ENCODE results near the gene GNG8. TPM values are rescaled to one million over a fixed set of nuclear protein-coding genes. Genes with fewer than 3 reads are reported as not detected.

Gene GNG8
- total and polyA plus RNA-seq, 9 of the 15 experiments (the other 6 are each of a cell fraction or from before 2014, with no cell fraction given) = 1.3 TPM; not detected in 8

GRCh38 chr19:46661020-46661731, 25.2 kb upstream of the GNG8 start, which contains the start of gene DACT3 (continued):
- peak; percentile 63; the same call in 1 of the 2 replicates for TF ChIP-seq CLOCK (CRISPR knock-in tag; IDR thresholded peaks at IDR 0.05; ENCODE audit: borderline replicate concordance)
- no peak for TF ChIP-seq MIER1 (IDR thresholded peaks at IDR 0.05; ENCODE audit: low read depth)
- no peak for TF ChIP-seq FOXP4 (CRISPR knock-in tag; IDR thresholded peaks at IDR 0.05; ENCODE audit: borderline replicate concordance)
- peak; percentile 56 for TF ChIP-seq MEIS2 (IDR thresholded peaks at IDR 0.05; ENCODE audit: partially characterized antibody)
- TF ChIP-seq ESRRA (IDR thresholded peaks at IDR 0.05; ENCODE audit: borderline replicate concordance, low read depth) = no peak
- peak in 1 of 2 experiments; percentile 45; a peak in 1 of 4 replicates for TF ChIP-seq HDAC1 (IDR thresholded peaks at IDR 0.05)
- TF ChIP-seq POLR2G (IDR thresholded peaks at IDR 0.05; ENCODE audit: low read depth, low read length) = peak; percentile 43; the same call in 1 of the 2 replicates
- TF ChIP-seq ATF7 (IDR thresholded peaks at IDR 0.05) = peak; percentile 82
- no peak for TF ChIP-seq SAFB2 (IDR thresholded peaks at IDR 0.05; ENCODE audit: borderline replicate concordance, low read depth, low read length, severe bottlenecking)
- TF ChIP-seq ZNF224 (CRISPR knock-in tag; IDR thresholded peaks at IDR 0.05) = no peak
- TF ChIP-seq FOXK2 (conservative IDR thresholded peaks at IDR 0.05 in 1 of 2, IDR thresholded peaks at IDR 0.05 in 1 of 2; ENCODE audit: low read depth in 2 of 2) = peak; percentile 96 to 98
- 0 out of 2 replicates have a peak, but pooled peaks have one; percentile 55 for TF ChIP-seq CEBPZ (IDR thresholded peaks at IDR 0.05; ENCODE audit: borderline replicate concordance, low read depth, low read length)
- no peak for TF ChIP-seq MTA3 (IDR thresholded peaks at IDR 0.05; ENCODE audit: borderline replicate concordance)
- peak; percentile 62; the same call in 1 of the 2 replicates for TF ChIP-seq ZBTB12 (CRISPR knock-in tag; IDR thresholded peaks at IDR 0.05)
- TF ChIP-seq XRCC4 (IDR thresholded peaks at IDR 0.05; ENCODE audit: extremely low read depth, insufficient read depth, insufficient read length) = no peak
- no peak for TF ChIP-seq ZNF511 (CRISPR knock-in tag; IDR thresholded peaks at IDR 0.05)

Measured in K562 (cell line).